Liver (tissue), 3 donors: ENCODE results near the gene JCHAIN.

Experiments used
- GABPA ChIP-seq, 2 donors: IDR thresholded peaks in 1 of 2; conservative IDR thresholded peaks in 1 of 2; 2 replicates each; pipeline ENCODE4 v1.6.1; 2016; ENCODE audit warnings: antibody characterized with exemption in 2 of 2, mild to moderate bottlenecking in 1 of 2, moderate library complexity in 1 of 2
- HNF4G ChIP-seq: IDR thresholded peaks from 2 replicates; pipeline ENCODE4 v1.6.1; 2016; ENCODE audit warnings: antibody characterized with exemption
- RXRA ChIP-seq, 2 donors: IDR thresholded peaks; 2 replicates each; pipeline ENCODE4 v1.6.1; 2017 to 2018; ENCODE audit warnings: antibody characterized with exemption in 2 of 2, mild to moderate bottlenecking in 1 of 2
- ZBTB33 ChIP-seq: IDR thresholded peaks from 2 replicates; pipeline ENCODE4 v1.6.1; 2016; ENCODE audit warnings: antibody characterized with exemption
- TF ChIP-seq, protein P1 (sequence below): fragments of 150-350 bp; IDR thresholded peaks from 2 replicates; pipeline ENCODE4 v1.5.1; 2017; ENCODE audit warnings: improper control_type of control experiment, low read depth, low read length; ENCODE audit not compliant: missing input control
- TF ChIP-seq, protein P2 (sequence below): IDR thresholded peaks from 2 replicates; pipeline ENCODE4 v1.6.1; 2016; ENCODE audit warnings: antibody characterized with exemption
- donor health status: healthy.
- donor health status: healthy.

- TF ChIP-seq, protein P1, sequence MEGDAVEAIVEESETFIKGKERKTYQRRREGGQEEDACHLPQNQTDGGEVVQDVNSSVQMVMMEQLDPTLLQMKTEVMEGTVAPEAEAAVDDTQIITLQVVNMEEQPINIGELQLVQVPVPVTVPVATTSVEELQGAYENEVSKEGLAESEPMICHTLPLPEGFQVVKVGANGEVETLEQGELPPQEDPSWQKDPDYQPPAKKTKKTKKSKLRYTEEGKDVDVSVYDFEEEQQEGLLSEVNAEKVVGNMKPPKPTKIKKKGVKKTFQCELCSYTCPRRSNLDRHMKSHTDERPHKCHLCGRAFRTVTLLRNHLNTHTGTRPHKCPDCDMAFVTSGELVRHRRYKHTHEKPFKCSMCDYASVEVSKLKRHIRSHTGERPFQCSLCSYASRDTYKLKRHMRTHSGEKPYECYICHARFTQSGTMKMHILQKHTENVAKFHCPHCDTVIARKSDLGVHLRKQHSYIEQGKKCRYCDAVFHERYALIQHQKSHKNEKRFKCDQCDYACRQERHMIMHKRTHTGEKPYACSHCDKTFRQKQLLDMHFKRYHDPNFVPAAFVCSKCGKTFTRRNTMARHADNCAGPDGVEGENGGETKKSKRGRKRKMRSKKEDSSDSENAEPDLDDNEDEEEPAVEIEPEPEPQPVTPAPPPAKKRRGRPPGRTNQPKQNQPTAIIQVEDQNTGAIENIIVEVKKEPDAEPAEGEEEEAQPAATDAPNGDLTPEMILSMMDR: no peak
- TF ChIP-seq, protein P2, sequence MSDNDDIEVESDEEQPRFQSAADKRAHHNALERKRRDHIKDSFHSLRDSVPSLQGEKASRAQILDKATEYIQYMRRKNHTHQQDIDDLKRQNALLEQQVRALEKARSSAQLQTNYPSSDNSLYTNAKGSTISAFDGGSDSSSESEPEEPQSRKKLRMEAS: no peak
- no peak for TF ChIP-seq GABPA (IDR thresholded peaks at IDR 0.05 in 1 of 2, conservative IDR thresholded peaks at IDR 0.05 in 1 of 2)
- TF ChIP-seq RXRA (IDR thresholded peaks at IDR 0.05): no peak
- TF ChIP-seq HNF4G: no peak
- TF ChIP-seq ZBTB33: no peak
Observed at GRCh38 chr4:70627620-70628019, 38.7 kb downstream of the JCHAIN start.
